ENCODE data around the gene KIT. TPM values are rescaled to one million over a fixed set of nuclear protein-coding genes. Genes with fewer than 3 reads are reported as not detected.

The KIT gene
- total and polyA plus RNA-seq, 3 experiments from 2014 or later, result 0.20 to 0.98 (median 0.39) TPM

- Histone ChIP-seq H3K27me3 (ENCODE audit: insufficient read depth, low read length, poor library complexity, severe bottlenecking) (no peaks in the 10 kb centered on the region), H3K9me3 (ENCODE audit: low read length) (no peaks in the 10 kb centered on the region), H3K4me1 (ENCODE audit: insufficient read depth, low read length) (no peaks in the 10 kb centered on the region), H3K27ac (ENCODE audit: low read depth, low read length) (no peak overlapping the region), H3K36me3 (ENCODE audit: insufficient read depth, low read length) (no peaks in the 10 kb centered on the region), H3K4me3 (ENCODE audit: low read length) (no peak overlapping the region)
- no peak overlapping the region for H3K27ac Mint-ChIP-seq
- CTCF ChIA-PET, result no interaction called here
- DNase-seq, result no peak
- H3K36me3 Mint-ChIP-seq, result peaks cover 0 to 5% (median 0%) of the 10 kb centered on the region in 3 donors
- H3K27me3 Mint-ChIP-seq, result peaks cover 0 to 2% of the 10 kb centered on the region in 2 donors
- no peaks in the 10 kb centered on the region for H3K9me3 Mint-ChIP-seq
- H3K4me3 Mint-ChIP-seq, result no peak overlapping the region
- POLR2A ChIA-PET, result no interaction called here
- no peaks in the 10 kb centered on the region for H3K4me1 Mint-ChIP-seq
These were observed 115.3 kb downstream of the KIT start for GRCh38 chr4:54773022-54773421.

DNA sequence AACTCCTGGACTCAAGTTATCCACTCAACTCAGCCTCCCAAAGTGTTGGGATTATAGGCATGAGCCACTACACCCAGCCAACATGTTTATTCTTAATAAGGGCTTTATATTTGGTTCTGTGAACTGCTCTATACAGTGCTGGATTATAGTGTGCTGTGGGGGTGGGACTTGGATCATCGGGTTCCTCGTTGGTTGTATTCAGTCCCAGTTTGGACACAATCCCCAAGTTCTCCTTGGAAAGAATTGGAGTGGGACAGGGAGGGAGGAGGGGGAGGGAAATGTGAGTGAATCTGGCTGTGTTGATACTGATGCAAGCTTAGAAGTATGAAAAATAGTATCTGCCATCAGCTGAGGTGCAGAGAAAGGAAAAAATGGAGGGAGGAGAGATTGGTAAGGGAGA lies 121.3 kb downstream of the KIT start:
- H3K9me3 Mint-ChIP-seq, result peaks cover 0 to 2% (median 0%) of the 10 kb centered on the region in 5 donors
- CTCF ChIA-PET, result no interaction called here
- Histone ChIP-seq H3K36me3 (ENCODE audit: insufficient read depth, low read length) (no peaks in the 10 kb centered on the region), H3K9me3 (ENCODE audit: low read length) (no peaks in the 10 kb centered on the region), H3K27me3 (ENCODE audit: insufficient read depth, low read length, poor library complexity, severe bottlenecking) (no peaks in the 10 kb centered on the region), H3K4me1 (ENCODE audit: insufficient read depth, low read length) (no peaks in the 10 kb centered on the region), H3K4me3 (ENCODE audit: low read length) (no peak overlapping the region), H3K27ac (ENCODE audit: low read depth, low read length) (no peak overlapping the region)
- DNase-seq, result no peak
- POLR2A ChIA-PET, result no interaction called here
- no peak overlapping the region for H3K4me3 Mint-ChIP-seq
- peaks cover 0 to 4% (median 2%) of the 10 kb centered on the region in 3 donors for H3K4me1 Mint-ChIP-seq
- no peak overlapping the region for H3K27ac Mint-ChIP-seq
- no peaks in the 10 kb centered on the region for H3K27me3 Mint-ChIP-seq
- no peaks in the 10 kb centered on the region for H3K36me3 Mint-ChIP-seq

- Histone ChIP-seq H3K27me3 (ENCODE audit: insufficient read depth, low read length, poor library complexity, severe bottlenecking) (no peaks in the 10 kb centered on the region), H3K4me1 (ENCODE audit: insufficient read depth, low read length) (no peaks in the 10 kb centered on the region), H3K36me3 (ENCODE audit: insufficient read depth, low read length) (no peaks in the 10 kb centered on the region), H3K9me3 (ENCODE audit: low read length) (no peaks in the 10 kb centered on the region), H3K4me3 (ENCODE audit: low read length) (no peak overlapping the region), H3K27ac (ENCODE audit: low read depth, low read length) (no peak overlapping the region)
- DNase-seq, result no peak
- Mint-ChIP-seq H3K9me3 (peaks cover 0 to 4% (median 0%) of the 10 kb centered on the region in 5 donors), H3K4me3 (no peak overlapping the region), H3K27ac (peak overlapping the region in 4 of 8 donors; percentile 7 to 76 (median 42)), H3K4me1 (peaks cover 0 to 4% (median 2%) of the 10 kb centered on the region in 3 donors), H3K27me3 (no peaks in the 10 kb centered on the region), H3K36me3 (no peaks in the 10 kb centered on the region)
- ChIA-PET POLR2A (no interaction called here), CTCF (no interaction called here)
These were observed 121.9 kb downstream of the KIT start for GRCh38 chr4:54779476-54780148.

GRCh38 chr4:54780149-54780495 lies 122.4 kb downstream of the KIT start:
- Histone ChIP-seq H3K27ac (ENCODE audit: low read depth, low read length) (no peak overlapping the region), H3K36me3 (ENCODE audit: insufficient read depth, low read length) (no peaks in the 10 kb centered on the region), H3K9me3 (ENCODE audit: low read length) (no peaks in the 10 kb centered on the region), H3K4me1 (ENCODE audit: insufficient read depth, low read length) (no peaks in the 10 kb centered on the region), H3K27me3 (ENCODE audit: insufficient read depth, low read length, poor library complexity, severe bottlenecking) (no peaks in the 10 kb centered on the region), H3K4me3 (ENCODE audit: low read length) (no peak overlapping the region)
- ChIA-PET POLR2A (no interaction called here), CTCF (no interaction called here)
- no peaks in the 10 kb centered on the region for H3K27me3 Mint-ChIP-seq
- H3K4me3 Mint-ChIP-seq, result no peak overlapping the region
- H3K36me3 Mint-ChIP-seq, result no peaks in the 10 kb centered on the region
- H3K4me1 Mint-ChIP-seq, result peaks cover 0 to 4% (median 2%) of the 10 kb centered on the region in 3 donors
- H3K9me3 Mint-ChIP-seq, result peaks cover 0 to 4% (median 0%) of the 10 kb centered on the region in 5 donors
- peak overlapping the region in 4 of 8 donors; percentile 7 to 76 (median 42) for H3K27ac Mint-ChIP-seq
- DNase-seq, result no peak

GRCh38 chr4:54781756-54782155 lies 124.0 kb downstream of the KIT start:
- Mint-ChIP-seq H3K9me3 (peaks cover 0 to 4% (median 0%) of the 10 kb centered on the region in 5 donors), H3K27me3 (no peaks in the 10 kb centered on the region), H3K4me1 (peaks cover 0 to 4% (median 2%) of the 10 kb centered on the region in 3 donors), H3K27ac (no peak overlapping the region), H3K36me3 (no peaks in the 10 kb centered on the region), H3K4me3 (no peak overlapping the region)
- ChIA-PET CTCF (interaction anchor here (0.7 kb wide), 1 partner anchor 8 kb away, joined by 3 read pairs; no protein-coding TSS in a partner anchor), POLR2A (no interaction called here)
- H3K27ac ChIP-seq (ENCODE audit: low read depth, low read length), result no peak overlapping the region
- H3K27me3 ChIP-seq (ENCODE audit: insufficient read depth, low read length, poor library complexity, severe bottlenecking), result no peaks in the 10 kb centered on the region
- H3K9me3 ChIP-seq (ENCODE audit: low read length), result no peaks in the 10 kb centered on the region
- no peak for DNase-seq
- H3K4me1 ChIP-seq (ENCODE audit: insufficient read depth, low read length), result no peaks in the 10 kb centered on the region
- H3K4me3 ChIP-seq (ENCODE audit: low read length), result no peak overlapping the region
- no peaks in the 10 kb centered on the region for H3K36me3 ChIP-seq (ENCODE audit: insufficient read depth, low read length)

- CTCF ChIA-PET, result no interaction called here
- no peak overlapping the region for H3K27ac Mint-ChIP-seq
These were observed 125.8 kb downstream of the KIT start for GRCh38 chr4:54783402-54784110.

GRCh38 chr4:54784161-54784671 lies 126.5 kb downstream of the KIT start:
- ChIA-PET CTCF (no interaction called here), POLR2A (no interaction called here)
- Mint-ChIP-seq H3K4me1 (peaks cover 0 to 4% (median 2%) of the 10 kb centered on the region in 3 donors), H3K9me3 (peaks cover 0 to 4% (median 0%) of the 10 kb centered on the region in 5 donors), H3K27ac (peak overlapping the region in 1 of 8 donors; percentile 4), H3K36me3 (no peaks in the 10 kb centered on the region), H3K4me3 (no peak overlapping the region), H3K27me3 (no peaks in the 10 kb centered on the region)
- H3K27ac ChIP-seq (ENCODE audit: low read depth, low read length), result no peak overlapping the region
- H3K4me1 ChIP-seq (ENCODE audit: insufficient read depth, low read length), result no peaks in the 10 kb centered on the region
- H3K27me3 ChIP-seq (ENCODE audit: insufficient read depth, low read length, poor library complexity, severe bottlenecking), result no peaks in the 10 kb centered on the region
- DNase-seq, result no peak
- H3K9me3 ChIP-seq (ENCODE audit: low read length), result no peaks in the 10 kb centered on the region
- H3K4me3 ChIP-seq (ENCODE audit: low read length), result no peak overlapping the region
- no peaks in the 10 kb centered on the region for H3K36me3 ChIP-seq (ENCODE audit: insufficient read depth, low read length)

More at GRCh38 chr4:54783402-54784110, 125.8 kb downstream of the KIT start:
- Histone ChIP-seq H3K36me3 (ENCODE audit: insufficient read depth, low read length) (no peaks in the 10 kb centered on the region), H3K4me1 (ENCODE audit: insufficient read depth, low read length) (no peaks in the 10 kb centered on the region), H3K27me3 (ENCODE audit: insufficient read depth, low read length, poor library complexity, severe bottlenecking) (no peaks in the 10 kb centered on the region), H3K27ac (ENCODE audit: low read depth, low read length) (no peak overlapping the region), H3K9me3 (ENCODE audit: low read length) (no peaks in the 10 kb centered on the region), H3K4me3 (ENCODE audit: low read length) (no peak overlapping the region)
- Mint-ChIP-seq H3K4me1 (peaks cover 0 to 4% (median 2%) of the 10 kb centered on the region in 3 donors), H3K4me3 (no peak overlapping the region), H3K9me3 (peaks cover 0 to 4% (median 0%) of the 10 kb centered on the region in 5 donors), H3K27me3 (no peaks in the 10 kb centered on the region), H3K36me3 (no peaks in the 10 kb centered on the region)
- no peak for DNase-seq
- POLR2A ChIA-PET, result no interaction called here
